ENCODE results near the gene ASIC3. TPM values are rescaled to one million over a fixed set of nuclear protein-coding genes. Genes with fewer than 3 reads are reported as not detected.
"Not testable (repeated sequence)": the region's sequence is repeated elsewhere in the genome, so short reads cannot be mapped to it uniquely, and the experiment has no call there.

Gene ASIC3
- 1 to 10 TPM; 4.0 to 4.2 TPM for total RNA-seq
- long read RNA-seq, partial matches to known transcripts = 0 of 1 reads
- long read RNA-seq, other reads (novel, unspliced or antisense) = 1 of 1 reads

DNA sequence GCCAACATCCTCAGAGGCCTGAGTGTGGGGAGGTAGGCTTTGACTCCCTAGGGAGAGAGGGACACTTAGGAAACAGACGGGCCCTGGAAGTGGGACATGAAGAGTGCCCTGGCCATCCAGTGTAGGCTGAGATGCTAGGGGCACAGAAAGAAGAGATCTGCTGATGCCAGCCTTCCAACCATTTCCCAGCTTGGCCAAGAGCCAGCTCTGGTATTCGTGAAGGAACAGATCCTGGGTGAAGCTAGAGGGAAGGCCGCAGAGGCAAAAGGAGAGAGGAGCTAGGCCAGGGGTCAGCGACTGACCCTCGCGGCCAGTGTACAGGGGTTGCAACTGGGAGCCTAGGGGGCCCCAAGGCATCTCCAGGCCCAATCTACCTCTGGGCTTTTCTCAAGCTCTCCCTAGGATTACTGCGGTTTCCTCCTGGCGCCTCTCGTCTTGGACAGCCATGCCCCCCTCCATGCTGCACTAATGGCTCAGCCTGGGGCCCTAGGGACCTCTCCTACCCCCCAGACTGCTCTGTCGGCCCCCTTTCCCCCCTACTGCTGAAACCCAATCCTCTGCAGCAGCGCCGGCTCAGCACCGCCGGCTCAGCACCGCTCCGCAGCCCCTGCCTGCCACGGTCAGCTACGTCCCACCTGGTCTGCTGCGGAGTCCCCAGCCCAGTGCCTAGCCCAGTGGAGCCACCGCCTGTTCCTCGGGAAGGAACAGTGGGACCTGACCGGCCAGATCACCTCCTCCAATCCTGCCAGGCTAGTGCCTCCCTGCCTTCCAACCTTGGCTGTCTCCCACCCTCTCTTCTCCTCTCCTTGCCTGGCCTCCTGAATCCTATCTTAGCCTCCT lies at the start of gene ASIC3:
ASIC3 (plus strand) TSS at position 556 of the 840 bp plus-strand sequence. CDS start 355 bp downstream, outside the sequence.
- ATAC-seq (no peak), DNase-seq (no peak)
- intact Hi-C loops (cut with DNase I) = no loop called here

DNA sequence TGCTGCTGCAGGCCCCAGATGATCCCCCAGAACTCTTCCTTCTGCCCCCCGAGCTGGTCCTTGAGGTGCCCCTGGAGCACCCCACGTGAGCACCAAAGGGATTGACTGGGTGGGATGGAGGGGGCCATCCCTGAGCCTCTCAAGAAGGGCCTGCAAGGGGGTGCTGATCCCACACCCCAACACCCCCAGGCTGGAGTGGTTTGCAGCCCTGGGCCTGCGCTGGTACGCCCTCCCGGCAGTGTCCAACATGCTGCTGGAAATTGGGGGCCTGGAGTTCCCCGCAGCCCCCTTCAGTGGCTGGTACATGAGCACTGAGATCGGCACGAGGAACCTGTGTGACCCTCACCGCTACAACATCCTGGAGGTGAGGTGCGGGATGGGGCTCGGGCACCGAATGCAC lies 49.3 kb upstream of the ASIC3 start:
- DNase-seq (no peak), ATAC-seq (no peak)
- intact Hi-C loops (cut with DNase I) = no loop called here

GRCh38 chr7:150999497-151000230 lies 48.7 kb upstream of the ASIC3 start:
- no peak for DNase-seq
- intact Hi-C loops (cut with DNase I) = no loop called here
- ATAC-seq = no peak

GRCh38 chr7:151000897-151001495 lies 47.3 kb upstream of the ASIC3 start:
- ATAC-seq = no peak
- DNase-seq = no peak
- intact Hi-C loops (cut with DNase I) = no loop called here

DNA sequence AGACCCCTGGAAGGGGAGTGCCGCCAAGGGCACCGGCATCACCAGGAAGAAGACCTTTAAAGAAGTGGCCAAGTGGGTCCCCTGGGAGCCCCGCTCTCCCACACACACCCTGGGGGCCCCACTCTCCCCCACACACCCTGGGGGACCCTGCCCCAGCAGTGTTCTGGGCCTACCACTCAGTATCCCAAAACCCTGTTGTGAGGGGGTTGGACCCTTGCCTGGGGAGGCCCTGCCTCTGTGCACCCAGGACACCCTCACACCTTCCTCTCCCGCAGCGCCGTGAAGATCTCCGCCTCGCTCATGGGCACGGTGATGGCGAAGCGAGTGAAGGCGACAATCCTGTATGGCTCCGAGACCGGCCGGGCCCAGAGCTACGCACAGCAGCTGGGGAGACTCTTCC lies 46.8 kb upstream of the ASIC3 start:
- no peak for DNase-seq
- intact Hi-C loops (cut with DNase I) = no loop called here

GRCh38 chr7:151003572-151003971 lies 44.8 kb upstream of the ASIC3 start:
- ATAC-seq (no peak), DNase-seq (no peak)
- intact Hi-C loops (cut with DNase I) = no loop called here

More for the DNA sequence above, 46.8 kb upstream of the ASIC3 start:
- no peak for ATAC-seq

GRCh38 chr7:151005566-151005965 lies 42.8 kb upstream of the ASIC3 start:
- no peak for ATAC-seq
- intact Hi-C loops (cut with DNase I) = no loop called here
- DNase-seq = no peak

GRCh38 chr7:151006590-151007300 lies 41.6 kb upstream of the ASIC3 start:
- intact Hi-C loops (cut with DNase I) = no loop called here
- no peak for ATAC-seq
- no peak for DNase-seq

- DNase-seq (peak; percentile 68), ATAC-seq (peak in 1 of 2 donors; percentile 45)
- intact Hi-C loops (cut with DNase I) = no loop called here
These were observed 40.8 kb upstream of the ASIC3 start for GRCh38 chr7:151007469-151007898.

DNA sequence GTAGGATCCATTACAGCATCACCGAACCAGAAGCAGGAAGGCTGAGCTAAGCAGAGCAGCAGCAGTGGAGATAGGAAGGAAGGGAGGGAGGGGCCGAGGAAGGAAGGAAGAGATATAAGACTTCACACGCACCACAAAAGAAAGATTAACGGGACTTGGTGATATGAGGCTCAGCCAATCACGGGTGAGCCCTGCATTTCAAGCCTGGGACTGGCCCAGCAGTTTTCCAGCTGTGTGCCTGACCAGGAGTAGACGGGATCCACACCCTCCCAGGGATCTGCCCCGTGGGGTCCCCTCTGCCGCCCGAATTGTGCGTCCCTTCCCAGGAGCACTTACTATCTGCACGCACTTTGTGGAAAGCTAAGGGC lies 40.2 kb upstream of the ASIC3 start:
- intact Hi-C loops (cut with DNase I) = no loop called here
- ATAC-seq (peak; percentile 43 to 56), DNase-seq (peak; percentile 63)

DNA sequence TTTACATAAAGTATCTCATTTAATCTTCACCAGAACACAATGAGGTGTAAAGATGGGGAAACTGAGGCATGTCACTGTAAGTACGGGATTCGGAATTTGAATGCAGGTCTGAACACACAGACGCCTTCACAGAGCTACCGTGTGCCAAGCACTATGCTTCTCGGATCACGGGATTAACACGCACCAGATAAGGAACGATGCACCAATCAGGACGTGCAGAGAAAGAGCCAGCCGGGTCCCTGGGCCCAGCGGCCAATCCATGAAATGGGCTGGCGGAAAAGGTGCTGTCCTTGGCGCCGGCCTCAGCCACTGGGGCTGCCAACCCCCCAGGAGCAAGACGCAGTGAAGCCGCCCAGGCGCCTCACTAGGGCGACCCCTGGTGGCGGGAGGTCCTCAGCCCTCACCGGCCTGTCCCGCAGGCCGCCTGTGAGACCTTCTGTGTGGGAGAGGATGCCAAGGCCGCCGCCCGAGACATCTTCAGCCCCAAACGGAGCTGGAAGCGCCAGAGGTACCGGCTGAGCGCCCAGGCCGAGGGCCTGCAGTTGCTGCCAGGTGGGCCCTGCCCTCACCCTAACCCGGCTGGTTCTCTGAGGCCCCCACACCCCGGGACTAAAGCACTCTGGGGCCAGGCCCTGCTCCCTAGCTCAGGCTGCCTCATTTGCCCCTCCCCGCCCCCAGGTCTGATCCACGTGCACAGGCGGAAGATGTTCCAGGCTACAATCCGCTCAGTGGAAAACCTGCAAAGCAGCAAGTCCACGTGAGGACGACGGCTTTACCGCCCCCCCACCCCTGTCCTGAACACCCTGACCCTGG lies 39.6 kb upstream of the ASIC3 start:
- ATAC-seq (peak; percentile 75 to 76), DNase-seq (peak; percentile 85)
- intact Hi-C loops (cut with DNase I) = no loop called here

- no peak for ATAC-seq
- intact Hi-C loops (cut with DNase I) = no loop called here
- DNase-seq = no peak
These were observed 38.8 kb upstream of the ASIC3 start for GRCh38 chr7:151009327-151010036.

- intact Hi-C loops (cut with DNase I) = no loop called here
- DNase-seq (no peak), ATAC-seq (no peak)
These were observed 38.4 kb upstream of the ASIC3 start for GRCh38 chr7:151010037-151010306.

- no peak for ATAC-seq
- DNase-seq = no peak
- intact Hi-C loops (cut with DNase I) = no loop called here
These were observed 37.8 kb upstream of the ASIC3 start for GRCh38 chr7:151010307-151011096.

- no peak for ATAC-seq
- no peak for DNase-seq
- intact Hi-C loops (cut with DNase I) = no loop called here
These were observed 37.3 kb upstream of the ASIC3 start for GRCh38 chr7:151011097-151011409.

GRCh38 chr7:151011616-151012015 lies 36.7 kb upstream of the ASIC3 start:
- ATAC-seq; intact Hi-C loops (cut with DNase I); DNase-seq: not testable (repeated sequence)

- no peak for ATAC-seq
- intact Hi-C loops (cut with DNase I) = no loop called here
- DNase-seq = no peak
These were observed 36.2 kb upstream of the ASIC3 start for GRCh38 chr7:151012031-151012692.
